CD4-positive, alpha-beta memory T cell (primary cell): ENCODE measurements around the gene GJB3. TPM values are rescaled to one million over a fixed set of nuclear protein-coding genes. Genes with fewer than 3 reads are reported as not detected.

Experiments used
- polyA plus RNA-seq, 2 donors: library from polyadenylated mRNA; unstranded; fragments of 300-500 nt; fragmentation: Illumina TruSeq; gene quantifications; one replicate each; pipeline ENCODE4 v1.2.3, GENCODE V29; 2021
- total RNA-seq, 2 experiments: library from RNA; stranded (reverse); gene quantifications; one replicate each; pipeline ENCODE4 v1.2.3, GENCODE V29; 2021

GJB3 gene
- total and polyA plus RNA-seq, 4 experiments from 2014 or later, result not detected

Other genes with a start within 250 kb of the GJB3 start
- not detected for gene GJB5, start 26.2 kb upstream of the GJB3 start, total RNA-seq
- gene GJB5, start 26.2 kb upstream of the GJB3 start, polyA plus RNA-seq, result not detected
- not detected for gene GJB4, start 21.5 kb upstream of the GJB3 start, total RNA-seq
- gene GJB4, start 21.5 kb upstream of the GJB3 start, polyA plus RNA-seq, result not detected
- gene GJA4, start 11.8 kb downstream of the GJB3 start, total RNA-seq, result not detected
- not detected for gene GJA4, start 11.8 kb downstream of the GJB3 start, polyA plus RNA-seq
- gene SMIM12, start 78.5 kb downstream of the GJB3 start, total RNA-seq, result 10 to 100 TPM; 32.0 to 35.5 TPM
- 100 to 1,000 TPM in 1 of 2 donors, 10 to 100 TPM in 1; 76.1 to 146 TPM for gene SMIM12, start 78.5 kb downstream of the GJB3 start, polyA plus RNA-seq
- gene DLGAP3, start 148.4 kb downstream of the GJB3 start, total RNA-seq, result 1 to 10 TPM; 1.5 TPM
- gene DLGAP3, start 148.4 kb downstream of the GJB3 start, polyA plus RNA-seq, result under 1 TPM; 0.08 to 0.18 TPM
- gene TMEM35B, start 204.1 kb downstream of the GJB3 start, total RNA-seq, result 10 to 100 TPM; 51.7 to 54.2 TPM
- 100 to 1,000 TPM; 225 to 291 TPM for gene TMEM35B, start 204.1 kb downstream of the GJB3 start, polyA plus RNA-seq